ENCODE measurements around the gene CHRM2. TPM values are rescaled to one million over a fixed set of nuclear protein-coding genes. Genes with fewer than 3 reads are reported as not detected.

The CHRM2 gene
- total and polyA plus RNA-seq, 2 of the 8 experiments (the other 6 are each of a cell fraction or from before 2014, with no cell fraction given), result 0.17 to 0.32 TPM

DNA sequence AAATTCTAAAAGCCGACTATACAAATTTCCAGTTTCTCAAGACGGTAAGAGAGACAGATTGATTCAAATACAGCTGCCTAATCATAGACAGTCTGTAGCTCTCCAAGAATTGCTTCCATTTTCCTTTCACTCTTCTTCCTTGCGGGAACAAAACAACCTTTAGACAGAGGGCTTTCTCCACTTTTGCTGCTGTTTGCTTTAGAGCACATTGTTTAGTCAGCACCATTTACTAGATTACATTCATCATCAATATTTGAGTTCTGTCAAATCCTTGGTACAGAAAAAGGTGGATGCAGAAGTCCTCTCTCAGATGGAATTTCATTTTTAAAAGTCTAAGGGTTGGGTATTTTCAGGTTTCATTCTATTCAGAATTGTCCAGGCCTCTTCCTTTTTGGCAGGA lies 137.4 kb downstream of the CHRM2 start:
- no peaks in the 10 kb centered on the region for H4K20me1 ChIP-seq (replicated peaks in 1 of 2; ENCODE audit: control insufficient read depth in 1 of 2, insufficient read depth in 2 of 2, low read length in 2 of 2)
- H2AK5ac ChIP-seq (ENCODE audit: low read depth, low read length), result no peak overlapping the region
- no peak overlapping the region for H3K9ac ChIP-seq (replicated peaks in 1 of 4; ENCODE audit: extremely low read depth in 1 of 4, low read depth in 3 of 4, low read length in 3 of 4)
- H3K4me3 ChIP-seq (ENCODE audit: extremely low read depth in 1 of 4, insufficient read depth in 2 of 4, low read depth in 3 of 4, low read length in 4 of 4), result no peak overlapping the region
- no peak overlapping the region for H2BK15ac ChIP-seq (ENCODE audit: low read length)
- H2AFZ ChIP-seq (ENCODE audit: low read length), result no peak overlapping the region
- H3K79me1 ChIP-seq (ENCODE audit: low read depth, low read length), result no peaks in the 10 kb centered on the region
- ChIA-PET POLR2A (ENCODE audit: partially characterized antibody) (no interaction called here), CTCF (ENCODE audit: partially characterized antibody) (interaction anchor here (0.6 kb wide), 1 partner anchor 540 kb away, joined by 3 read pairs; no protein-coding TSS in a partner anchor)
- no peak overlapping the region for H3K23ac ChIP-seq (ENCODE audit: insufficient read length)
- no peak overlapping the region for H2BK5ac ChIP-seq (ENCODE audit: low read depth, low read length)
- H2BK20ac ChIP-seq (ENCODE audit: low read length), result no peak overlapping the region
- no peaks in the 10 kb centered on the region for H3K23me2 ChIP-seq (ENCODE audit: low read depth, low read length)
- no peak overlapping the region for H3K27ac ChIP-seq (ENCODE audit: low read depth, low read length)
- H3K36me3 ChIP-seq (ENCODE audit: control insufficient read depth in 2 of 4, insufficient read depth in 4 of 4, low read length in 3 of 4), result no peaks in the 10 kb centered on the region
- H3K9me3 ChIP-seq (ENCODE audit: insufficient read depth in 2 of 2, low read depth in 1 of 2, low read length in 1 of 2), result no peaks in the 10 kb centered on the region
- no peak overlapping the region for H3K4ac ChIP-seq (replicated peaks; ENCODE audit: insufficient read length, low read depth, low read length)
- 89% methylated on average over 3 of the region's 3 CpGs; no CpG with 5 or more reads in 1 of the 2 experiments for WGBS, 2 experiments (ENCODE audit: extremely low coverage in 1 of 2, insufficient coverage in 1 of 2, insufficient read length in 1 of 2, insufficient replicate concordance in 2 of 2, low coverage in 1 of 2, low lambda C conversion rate in 2 of 2, missing lambda C conversion rate in 1 of 2)
- H4K8ac ChIP-seq (ENCODE audit: extremely low read depth, insufficient read depth, low read length), result no peak overlapping the region
- no peak overlapping the region for H3K18ac ChIP-seq (ENCODE audit: extremely low read depth, low read length)
- H4K5ac ChIP-seq (ENCODE audit: insufficient read length, low read depth, low read length), result no peak overlapping the region
- no peak overlapping the region for H3K14ac ChIP-seq (ENCODE audit: insufficient read length)
- no peak overlapping the region for H2BK12ac ChIP-seq (ENCODE audit: low read depth, low read length)
- H3K79me2 ChIP-seq (ENCODE audit: control insufficient read depth in 1 of 2, insufficient read depth in 2 of 2, low read length in 2 of 2), result no peaks in the 10 kb centered on the region
- 0 out of 7 replicates have a peak, but pooled peaks cover 0 to 1% (median 0%) of the 10 kb centered on the region in 4 experiments for H3K4me1 ChIP-seq (replicated peaks in 1 of 4; ENCODE audit: control insufficient read depth in 3 of 4, insufficient read depth in 4 of 4, low read length in 3 of 4)
- H3K56ac ChIP-seq (replicated peaks; ENCODE audit: insufficient read length, low read depth, low read length), result no peak overlapping the region
- DNase-seq (ENCODE audit: low read depth in 1 of 2, low spot score in 2 of 2) (no peak), FAIRE-seq (no peak)
- TF ChIP-seq TAF1 (IDR thresholded peaks at IDR 0.05; ENCODE audit: low read depth, low read length) (no peak), YY1 (IDR thresholded peaks at IDR 0.05; ENCODE audit: low read depth, low read length) (no peak), JUN (IDR thresholded peaks at IDR 0.05; ENCODE audit: low read depth, low read length) (no peak), CBX5 (IDR thresholded peaks at IDR 0.05; ENCODE audit: low read depth, low read length) (no peak), CREB1 (IDR thresholded peaks at IDR 0.05) (no peak), HDAC2 (IDR thresholded peaks at IDR 0.05; ENCODE audit: borderline replicate concordance in 1 of 2, low read depth in 2 of 2, low read length in 2 of 2) (no peak), NANOG (IDR thresholded peaks at IDR 0.05; ENCODE audit: insufficient read depth, low read depth, low read length, poor library complexity, severe bottlenecking) (no peak), NRF1 (IDR thresholded peaks at IDR 0.05; ENCODE audit: low read depth, low read length) (no peak), E2F6 (IDR thresholded peaks at IDR 0.05) (no peak), CBX8 (IDR thresholded peaks at IDR 0.05; ENCODE audit: borderline replicate concordance, low read depth, low read length) (no peak), EP300 (IDR thresholded peaks at IDR 0.05; ENCODE audit: borderline replicate concordance in 1 of 2, low read depth in 2 of 2, low read length in 2 of 2) (no peak), TAF7 (optimal IDR thresholded peaks at IDR 0.05; ENCODE audit: borderline replicate concordance, low read depth, low read length) (no peak), HDAC6 (IDR thresholded peaks at IDR 0.05; ENCODE audit: low read depth, low read length) (no peak), RBBP5 (IDR thresholded peaks at IDR 0.05; ENCODE audit: borderline replicate concordance, low read depth, low read length) (no peak)
- no peaks in the 10 kb centered on the region for H3K27me3 ChIP-seq (replicated peaks in 1 of 4; ENCODE audit: control insufficient read depth in 3 of 4, extremely low read depth in 1 of 4, insufficient read depth in 3 of 4, low read length in 3 of 4)
- no peak overlapping the region for H2BK120ac ChIP-seq (replicated peaks; ENCODE audit: low read depth, low read length)
- H3K4me2 ChIP-seq (ENCODE audit: insufficient read depth in 1 of 2, low read depth in 2 of 2, low read length in 2 of 2), result no peak overlapping the region
- no peak overlapping the region for H4K91ac ChIP-seq (replicated peaks; ENCODE audit: insufficient read length, low read length)

Measured in H1 (cell line).